Fibroblast of the aortic adventitia (primary cell): ENCODE measurements around the gene GFRAL. TPM values are rescaled to one million over a fixed set of nuclear protein-coding genes. Genes with fewer than 3 reads are reported as not detected.

Source experiments
- DNase-seq: peaks from one replicate; pipeline ENCODE4 v3.0.0-alpha.2; 2010; ENCODE audit warnings: low read depth
- H3K4me3 ChIP-seq: 2 replicates; pipeline ENCODE4 v1.5.1; 2011; ENCODE audit warnings: low read depth, mild to moderate bottlenecking, control low read depth, low read length, moderate library complexity
- total RNA-seq: library from RNA; depleted of rRNA; stranded (reverse); fragments of >200 nt; gene quantifications from 2 replicates; pipeline ENCODE4 v1.2.3, GENCODE V29; 2012; ENCODE audit warnings: low replicate concordance
- TF ChIP-seq, protein P1 (sequence below): IDR thresholded peaks from 2 replicates; pipeline ENCODE4 v1.5.1; 2011; ENCODE audit warnings: mild to moderate bottlenecking, low read length, control low read depth, inconsistent platforms; ENCODE audit not compliant: insufficient read depth

Gene GFRAL
- total RNA-seq, 1 donor = not detected

GRCh38 chr6:55448451-55448850 is 121.2 kb downstream of the GFRAL start:
- peak; percentile 16 for DNase-seq
- no peak overlapping the region for H3K4me3 ChIP-seq
- TF ChIP-seq, protein P1, sequence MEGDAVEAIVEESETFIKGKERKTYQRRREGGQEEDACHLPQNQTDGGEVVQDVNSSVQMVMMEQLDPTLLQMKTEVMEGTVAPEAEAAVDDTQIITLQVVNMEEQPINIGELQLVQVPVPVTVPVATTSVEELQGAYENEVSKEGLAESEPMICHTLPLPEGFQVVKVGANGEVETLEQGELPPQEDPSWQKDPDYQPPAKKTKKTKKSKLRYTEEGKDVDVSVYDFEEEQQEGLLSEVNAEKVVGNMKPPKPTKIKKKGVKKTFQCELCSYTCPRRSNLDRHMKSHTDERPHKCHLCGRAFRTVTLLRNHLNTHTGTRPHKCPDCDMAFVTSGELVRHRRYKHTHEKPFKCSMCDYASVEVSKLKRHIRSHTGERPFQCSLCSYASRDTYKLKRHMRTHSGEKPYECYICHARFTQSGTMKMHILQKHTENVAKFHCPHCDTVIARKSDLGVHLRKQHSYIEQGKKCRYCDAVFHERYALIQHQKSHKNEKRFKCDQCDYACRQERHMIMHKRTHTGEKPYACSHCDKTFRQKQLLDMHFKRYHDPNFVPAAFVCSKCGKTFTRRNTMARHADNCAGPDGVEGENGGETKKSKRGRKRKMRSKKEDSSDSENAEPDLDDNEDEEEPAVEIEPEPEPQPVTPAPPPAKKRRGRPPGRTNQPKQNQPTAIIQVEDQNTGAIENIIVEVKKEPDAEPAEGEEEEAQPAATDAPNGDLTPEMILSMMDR = no peak

DNA sequence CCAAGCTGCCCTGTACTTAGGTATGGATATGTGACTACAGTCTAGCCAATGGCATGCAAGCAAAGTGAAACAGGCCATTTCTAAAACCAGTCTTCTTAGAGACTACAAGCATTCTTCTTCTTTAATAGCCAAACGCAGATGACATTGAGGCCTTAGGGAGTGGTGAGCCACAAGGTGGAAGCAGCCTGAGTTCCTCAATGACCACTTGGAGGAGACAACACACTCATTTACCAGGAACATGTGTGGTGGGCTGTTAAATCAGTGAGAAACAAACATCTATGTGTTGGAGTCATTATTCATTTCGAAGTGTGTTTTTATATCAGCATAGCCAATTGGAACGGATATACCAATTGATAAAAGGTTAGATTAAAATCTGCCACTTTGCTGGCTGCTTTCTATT is 122.0 kb downstream of the GFRAL start:
- no peak for DNase-seq
- TF ChIP-seq, protein P1 = peak; percentile 8
- H3K4me3 ChIP-seq = no peak overlapping the region

- TF ChIP-seq, protein P1 = no peak
- H3K4me3 ChIP-seq = no peak overlapping the region
- DNase-seq = no peak
Observed at GRCh38 chr6:55450005-55450404, 122.7 kb downstream of the GFRAL start.

Other genes starting within 250 kb of the GFRAL start
- gene HCRTR2, start 153.0 kb upstream of the GFRAL start, total RNA-seq = not detected in 2 replicates